IMR-90 (cell line): Measurements from ENCODE around the gene OGT. TPM values are rescaled to one million over a fixed set of nuclear protein-coding genes. Genes with fewer than 3 reads are reported as not detected.

Experiments used
- ATAC-seq: fragments of 200-7000 bp; cut with Tn5 transposase; 2 replicates; pipeline ENCODE4 v1.9.1; 2020; ENCODE audit warnings: low read depth, mild to moderate bottlenecking, moderate library complexity
- BruUV-seq: library from RNA; stranded (reverse); fragments of 400-500 nt; replicated peaks from 2 replicates; lab custom pipeline; 2021; lab: Mats Ljungman, UMichigan
- CTCF ChIA-PET: fragments of 300-600 bp; formaldehyde crosslinking; extraction: SDS; loops from one replicate; lab custom pipeline; 2021; ENCODE audit warnings: antibody characterized with exemption; lab: Yijun Ruan, JAX
- POLR2A ChIA-PET: fragments of 300-600 bp; sonication (Branson Sonifier 250); formaldehyde crosslinking; loops from one replicate; lab custom pipeline; 2022; ENCODE audit warnings: antibody characterized with exemption; ENCODE audit not compliant: unreplicated experiment; lab: Charles Lee
- DNase-seq: peaks from one replicate; pipeline ENCODE4 v3.0.0; 2013
- H2AFZ ChIP-seq: replicated peaks from 2 replicates; pipeline ENCODE3; 2013; ENCODE audit warnings: low read length, mild to moderate bottlenecking; ENCODE audit not compliant: poor library complexity
- H2AK5ac ChIP-seq: 2 replicates; pipeline ENCODE4 v1.6.1; 2013; ENCODE audit warnings: low read depth, low read length, inconsistent platforms
- H2AK9ac ChIP-seq: replicated peaks from 2 replicates; pipeline ENCODE3; 2013; ENCODE audit warnings: mild to moderate bottlenecking, low read depth, low read length, moderate library complexity; ENCODE audit not compliant: poor library complexity
- H2BK120ac ChIP-seq: 2 replicates; pipeline ENCODE4 v1.6.1; 2013; ENCODE audit warnings: low read depth, low read length, inconsistent platforms
- H2BK15ac ChIP-seq: 3 replicates; pipeline ENCODE4 v1.6.1; 2013; ENCODE audit warnings: low read depth, low read length, inconsistent platforms
- H2BK20ac ChIP-seq: 2 replicates; pipeline ENCODE4 v1.6.1; 2013; ENCODE audit warnings: low read depth, mild to moderate bottlenecking, inconsistent platforms, low read length, moderate library complexity
- H2BK5ac ChIP-seq: 2 replicates; pipeline ENCODE4 v1.6.1; 2013; ENCODE audit warnings: mild to moderate bottlenecking, low read depth, low read length, inconsistent platforms; ENCODE audit not compliant: poor library complexity, severe bottlenecking
- H3K14ac ChIP-seq: replicated peaks from 2 replicates; pipeline ENCODE4 v1.6.1; 2013; ENCODE audit warnings: low read depth, low read length, inconsistent platforms
- H3K18ac ChIP-seq: 2 replicates; pipeline ENCODE4 v1.6.1; 2013; ENCODE audit warnings: low read depth, low read length, control low read depth
- H3K23ac ChIP-seq: 2 replicates; pipeline ENCODE4 v1.6.1; 2013; ENCODE audit warnings: low read depth, low read length, inconsistent platforms
- H3K27ac ChIP-seq: 2 replicates; pipeline ENCODE4 v1.5.1; 2013; ENCODE audit warnings: mild to moderate bottlenecking, control low read depth, low read length; ENCODE audit not compliant: insufficient read depth
- H3K27me3 ChIP-seq: 2 replicates; pipeline ENCODE4 v1.6.1; 2013; ENCODE audit warnings: low read length; ENCODE audit not compliant: control insufficient read depth, insufficient read depth
- H3K36me3 ChIP-seq: 2 replicates; pipeline ENCODE4 v1.6.1; 2013; ENCODE audit warnings: low read length, mixed read lengths; ENCODE audit not compliant: control insufficient read depth, insufficient read depth
- H3K4ac ChIP-seq: 2 replicates; pipeline ENCODE4 v1.6.1; 2013; ENCODE audit warnings: low read depth, low read length, inconsistent platforms
- H3K4me1 ChIP-seq: 2 replicates; pipeline ENCODE4 v1.6.1; 2013; ENCODE audit warnings: low read length, mixed read lengths; ENCODE audit not compliant: control insufficient read depth, insufficient read depth
- H3K4me2 ChIP-seq: 2 replicates; pipeline ENCODE4 v1.6.1; 2013; ENCODE audit warnings: low read depth, mild to moderate bottlenecking, control low read depth, low read length, moderate library complexity
- H3K4me3 ChIP-seq: 2 replicates; pipeline ENCODE4 v1.5.1; 2013; ENCODE audit warnings: low read depth, mild to moderate bottlenecking, control low read depth, low read length, moderate library complexity; ENCODE audit not compliant: insufficient read depth
- H3K56ac ChIP-seq: 2 replicates; pipeline ENCODE4 v1.6.1; 2013; ENCODE audit warnings: low read length, inconsistent platforms; ENCODE audit not compliant: insufficient read depth; ENCODE audit errors: extremely low read depth
- H3K79me1 ChIP-seq, 2 experiments: 2 replicates each; pipeline ENCODE4 v1.6.1; 2013; ENCODE audit warnings: low read length in 2 of 2, inconsistent platforms in 1 of 2, low read depth in 1 of 2
- H3K9ac ChIP-seq: 2 replicates; pipeline ENCODE4 v1.6.1; 2013; ENCODE audit warnings: low read depth, low read length, control low read depth
- H3K9me1 ChIP-seq: 2 replicates; pipeline ENCODE4 v1.6.1; 2013; ENCODE audit warnings: low read length, inconsistent platforms; ENCODE audit not compliant: insufficient read depth
- H3K9me3 ChIP-seq: 2 replicates; pipeline ENCODE4 v1.6.1; 2013; ENCODE audit warnings: low read length; ENCODE audit not compliant: control insufficient read depth, insufficient read depth
- H4K20me1 ChIP-seq: 2 replicates; pipeline ENCODE4 v1.6.1; 2013; ENCODE audit warnings: low read length, inconsistent platforms; ENCODE audit not compliant: insufficient read depth
- H4K5ac ChIP-seq: 2 replicates; pipeline ENCODE4 v1.6.1; 2013; ENCODE audit warnings: mild to moderate bottlenecking, low read depth, low read length, control low read depth
- H4K8ac ChIP-seq, 2 experiments: 2 replicates each; pipeline ENCODE4 v1.6.1; 2013; ENCODE audit warnings: low read depth in 2 of 2, low read length in 2 of 2, control low read depth in 1 of 2, inconsistent platforms in 1 of 2
- H4K91ac ChIP-seq: 2 replicates; pipeline ENCODE4 v1.6.1; 2013; ENCODE audit warnings: low read depth, low read length, inconsistent platforms; ENCODE audit not compliant: insufficient read depth
- BHLHE40 ChIP-seq: fragments of 150-350 bp; IDR thresholded peaks from 2 replicates; pipeline ENCODE4 v1.6.1; 2016; ENCODE audit warnings: mild to moderate bottlenecking, low read depth, low read length
- CEBPB ChIP-seq: IDR thresholded peaks from 2 replicates; pipeline ENCODE4 v1.6.1; 2012; ENCODE audit warnings: low read depth, low read length, improper control_type of control experiment
- CHD1 ChIP-seq: IDR thresholded peaks from 2 replicates; pipeline ENCODE4 v1.6.1; 2012; ENCODE audit warnings: low read depth, low read length, improper control_type of control experiment
- CTCF ChIP-seq: conservative IDR thresholded peaks from 2 replicates; pipeline ENCODE4 v1.5.1; 2012; ENCODE audit warnings: mild to moderate bottlenecking, low read depth, low read length, improper control_type of control experiment
- FOS ChIP-seq: fragments of 150-350 bp; IDR thresholded peaks from 2 replicates; pipeline ENCODE4 v1.6.1; 2016; ENCODE audit warnings: low read depth, low read length
- MAFK ChIP-seq: IDR thresholded peaks from 2 replicates; pipeline ENCODE4 v1.6.1; 2012; ENCODE audit warnings: low read depth, low read length, improper control_type of control experiment
- MAZ ChIP-seq: IDR thresholded peaks from 2 replicates; pipeline ENCODE4 v1.6.1; 2012; ENCODE audit warnings: low read depth, mild to moderate bottlenecking, low read length, improper control_type of control experiment, moderate library complexity, borderline replicate concordance
- NFE2L2 ChIP-seq: fragments of 150-350 bp; IDR thresholded peaks from 2 replicates; pipeline ENCODE4 v1.6.1; 2016; ENCODE audit warnings: low read depth, mild to moderate bottlenecking, low read length
- POLR2A ChIP-seq: IDR thresholded peaks from 2 replicates; pipeline ENCODE4 v1.6.1; 2012; ENCODE audit warnings: mild to moderate bottlenecking, low read depth, low read length
- RAD21 ChIP-seq: IDR thresholded peaks from 2 replicates; pipeline ENCODE4 v1.6.1; 2012; ENCODE audit warnings: low read length, improper control_type of control experiment
- RCOR1 ChIP-seq: IDR thresholded peaks from 2 replicates; pipeline ENCODE4 v1.6.1; 2012; ENCODE audit warnings: mild to moderate bottlenecking, low read length, improper control_type of control experiment; ENCODE audit not compliant: insufficient replicate concordance
- RFX5 ChIP-seq: IDR thresholded peaks from 2 replicates; pipeline ENCODE4 v1.8.0; 2012; ENCODE audit warnings: low read depth, mild to moderate bottlenecking, low read length, moderate library complexity
- SMC3 ChIP-seq: fragments of 150-350 bp; IDR thresholded peaks from 2 replicates; pipeline ENCODE4 v1.6.1; 2016; ENCODE audit warnings: low read depth, mild to moderate bottlenecking, antibody characterized with exemption, low read length, moderate library complexity
- USF2 ChIP-seq: fragments of 150-350 bp; IDR thresholded peaks from 2 replicates; pipeline ENCODE4 v1.6.1; 2017; ENCODE audit warnings: mild to moderate bottlenecking, antibody characterized with exemption, low read length, low read depth
- WGBS, 2 experiments: methylation state at CpG; one replicate each; pipeline versions ENCODE4 v1.1.5 to v1.1.7; 2013; ENCODE audit warnings: missing lambda C conversion rate in 2 of 2; ENCODE audit not compliant: insufficient read length in 1 of 2; ENCODE audit errors: extremely low coverage in 2 of 2; 5-methylcytosine and 5-hydroxymethylcytosine counted together
- dilution Hi-C: fragments of 300-500 bp; cut with HindIII; formaldehyde crosslinking; loops from one replicate; pipeline ENCODE4 v1.14.3; 2018; ENCODE audit warnings: low sequenced_read_pairs; ENCODE audit not compliant: unreplicated experiment
- in situ Hi-C: fragments of 300-500 bp; cut with MboI; formaldehyde crosslinking; loops from 3 replicates; pipeline ENCODE4 v1.14.3; 2019; ENCODE audit warnings: low sequenced_read_pairs, inconsistent platforms, mixed read lengths
- intact Hi-C: fragments of 100-400 bp; cut with micrococcal nuclease; formaldehyde crosslinking; loops from 2 replicates; pipeline ENCODE4 v1.10.0; 2022
- polyA plus RNA-seq, 3 experiments: library from polyadenylated mRNA; depleted of rRNA; stranded (reverse); fragments of >200 nt; gene quantifications; 2 replicates each; pipeline ENCODE4 v1.2.3, GENCODE V29; 2012; ENCODE audit warnings: low replicate concordance in 1 of 3
- total RNA-seq: library from RNA; depleted of rRNA; stranded (reverse); fragments of >200 nt; gene quantifications from 2 replicates; pipeline ENCODE4 v1.2.3, GENCODE V29; 2012
- TF ChIP-seq, protein P1 (sequence below): fragments of 150-350 bp; IDR thresholded peaks from 2 replicates; pipeline ENCODE4 v1.6.1; 2016; ENCODE audit warnings: low read depth, mild to moderate bottlenecking, low read length, moderate library complexity, borderline replicate concordance

The OGT gene
- total and polyA plus RNA-seq, 2 of the 4 experiments (the other 2 are of a cell fraction) = 80.7 to 113 TPM

GRCh38 chrX:71534773-71535544 lies 2.1 kb downstream of the OGT start:
- CTCF ChIA-PET = interaction anchor here (1.2 kb wide), 1 partner anchor 15 kb away, joined by 4 read pairs; no protein-coding TSS in a partner anchor
- TF ChIP-seq CEBPB (no peak), CTCF (no peak), MAZ (no peak), CHD1 (no peak), RFX5 (no peak), SMC3 (no peak), POLR2A (no peak), RCOR1 (no peak), MAFK (no peak), RAD21 (no peak), NFE2L2 (no peak), USF2 (no peak), BHLHE40 (no peak), FOS (no peak)
- TF ChIP-seq, protein P1, sequence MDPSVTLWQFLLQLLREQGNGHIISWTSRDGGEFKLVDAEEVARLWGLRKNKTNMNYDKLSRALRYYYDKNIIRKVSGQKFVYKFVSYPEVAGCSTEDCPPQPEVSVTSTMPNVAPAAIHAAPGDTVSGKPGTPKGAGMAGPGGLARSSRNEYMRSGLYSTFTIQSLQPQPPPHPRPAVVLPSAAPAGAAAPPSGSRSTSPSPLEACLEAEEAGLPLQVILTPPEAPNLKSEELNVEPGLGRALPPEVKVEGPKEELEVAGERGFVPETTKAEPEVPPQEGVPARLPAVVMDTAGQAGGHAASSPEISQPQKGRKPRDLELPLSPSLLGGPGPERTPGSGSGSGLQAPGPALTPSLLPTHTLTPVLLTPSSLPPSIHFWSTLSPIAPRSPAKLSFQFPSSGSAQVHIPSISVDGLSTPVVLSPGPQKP = no peak

More at GRCh38 chrX:71534773-71535544, 2.1 kb downstream of the OGT start:
- Histone ChIP-seq H3K4me2 (peak overlapping the region; percentile 80), H2BK120ac (no peak overlapping the region), H3K56ac (no peak overlapping the region; the same call in 1 of the 2 replicates), H2AFZ (no peak overlapping the region), H2AK9ac (no peak overlapping the region), H2BK20ac (no peak overlapping the region), H3K23ac (no peak overlapping the region), H3K27ac (no peak overlapping the region), H4K5ac (no peak overlapping the region), H3K4me3 (peak overlapping the region; percentile 81), H4K91ac (no peak overlapping the region), H3K27me3 (no peaks in the 10 kb centered on the region), H3K9ac (peak overlapping the region; percentile 94; the same call in 1 of the 2 replicates), H4K20me1 (peaks cover 40% of the 10 kb centered on the region), H3K79me1 (no peaks in the 10 kb centered on the region; a peak in 1 of 4 replicates), H4K8ac (no peak overlapping the region), H3K4me1 (peaks cover 2% of the 10 kb centered on the region; the same call in 1 of the 2 replicates), H2AK5ac (no peak overlapping the region), H3K4ac (no peak overlapping the region), H3K9me1 (peaks cover 4% of the 10 kb centered on the region; the same call in 1 of the 2 replicates), H3K9me3 (no peaks in the 10 kb centered on the region), H2BK15ac (no peak overlapping the region), H2BK5ac (no peak overlapping the region), H3K14ac (no peak overlapping the region), H3K36me3 (0 out of 2 replicates have a peak, but pooled peaks cover 2% of the 10 kb centered on the region), H3K18ac (no peak overlapping the region)
- in situ Hi-C loops = no loop called here
- no CpG with 5 or more reads among the region's 9 CpGs for WGBS, 2 experiments
- intact Hi-C loops = loop anchor here (1.0 to 5.0 kb wide), 3 partner anchors 7 to 117 kb away; no protein-coding TSS in a partner anchor
- ATAC-seq (no peak), DNase-seq (no peak)
- dilution Hi-C loops = no loop called here
- POLR2A ChIA-PET = no interaction called here
- no TSS peak for BruUV-seq
